ENCODE data around the gene SPAG7. TPM values are rescaled to one million over a fixed set of nuclear protein-coding genes. Genes with fewer than 3 reads are reported as not detected.

The SPAG7 gene
- total RNA-seq, 4 donors from 2014 or later: 34.5 to 48.8 (median 39.5) TPM

DNA sequence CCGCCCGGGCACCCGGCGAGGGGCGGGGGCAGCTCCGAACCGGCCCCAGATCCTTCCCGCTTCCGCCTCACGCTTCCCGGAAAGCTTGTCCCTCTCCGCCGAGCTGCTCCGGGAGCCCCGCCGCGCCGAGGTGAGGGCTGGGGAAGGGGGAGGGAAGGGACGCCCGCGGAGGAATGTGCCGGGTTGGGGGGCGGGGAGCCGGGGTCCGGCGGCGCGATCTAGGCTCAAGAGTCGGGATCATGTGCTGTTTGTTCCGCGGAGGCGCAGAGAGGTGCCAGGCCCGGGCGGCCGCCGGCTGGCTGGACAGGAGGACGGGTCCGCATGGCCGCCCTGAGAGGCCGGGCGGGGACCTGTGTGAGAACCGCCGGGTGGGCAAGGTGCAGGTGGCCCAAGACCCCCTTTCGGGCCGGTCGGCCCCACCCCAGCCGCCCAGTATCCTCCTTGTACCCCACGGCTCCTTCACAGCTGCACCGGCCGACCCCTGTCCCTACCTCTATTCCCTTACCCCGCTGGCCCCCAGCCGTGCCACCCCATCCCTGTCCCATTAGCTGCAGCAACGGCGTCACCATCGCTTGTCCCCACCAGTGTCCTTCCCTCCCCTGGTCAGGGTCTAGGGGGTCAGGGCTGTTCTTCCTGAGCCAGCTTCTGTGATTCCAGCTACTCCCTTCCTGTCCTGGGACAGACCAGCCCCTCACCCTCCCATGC lies 30.6 kb upstream of the SPAG7 start:
- H3K27ac ChIP-seq: peak overlapping the region; percentile 91 to 94 (median 93)
- DNase-seq: no peak

DNA sequence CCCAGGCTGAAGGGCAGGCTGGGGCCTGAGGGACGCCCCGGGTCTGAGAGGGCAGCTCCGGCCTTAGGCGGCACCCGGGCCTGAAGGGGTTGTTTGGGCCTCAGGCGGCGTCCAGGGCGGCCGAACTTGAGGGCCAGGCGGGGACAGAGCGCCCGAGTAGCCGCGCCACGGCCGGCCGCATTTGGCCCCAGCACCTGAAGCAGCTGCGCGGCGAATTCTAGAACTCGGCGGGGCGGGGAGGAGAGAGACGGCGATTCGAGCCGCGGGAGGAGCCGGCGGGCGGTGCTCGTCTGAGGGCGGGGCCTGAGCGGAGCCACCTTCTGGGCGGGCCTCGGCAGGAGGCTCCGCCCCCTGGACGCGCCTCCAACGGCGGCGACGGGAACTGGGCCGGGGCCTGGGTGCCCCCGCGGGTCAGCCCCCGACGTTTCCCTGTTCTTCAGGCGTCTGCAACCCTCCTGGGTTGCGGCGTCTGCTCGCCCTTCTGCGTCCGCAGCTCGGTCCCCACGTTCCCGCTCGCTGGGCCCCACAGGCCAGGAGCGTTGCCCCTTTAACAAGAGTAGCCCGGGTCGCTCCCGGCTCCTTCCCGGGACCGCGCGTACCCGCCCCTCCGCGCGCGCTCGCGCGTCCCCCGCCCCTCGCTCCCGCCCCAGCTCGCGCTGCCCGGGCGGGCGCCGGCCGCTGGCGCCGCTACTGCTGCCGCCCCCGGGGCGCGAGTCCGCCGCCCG lies 29.8 kb upstream of the SPAG7 start, which contains the start of the genes INCA1 and KIF1C:
Gene INCA1, minus strand, starts transcription at position 221 of the 725 bp plus-strand sequence. CDS start 3,085 bp downstream, outside the sequence.
Gene KIF1C, plus strand, starts transcription at position 649 of the 725 bp plus-strand sequence. CDS start 2,297 bp downstream, outside the sequence.
- peak; percentile 29 for DNase-seq
- Histone ChIP-seq H3K4me1 (peaks cover 16 to 40% (median 25%) of the 10 kb centered on the region in 3 donors), H3K27me3 (no peaks in the 10 kb centered on the region), H3K9me3 (no peaks in the 10 kb centered on the region), H3K27ac (peak within 1 kb of the TSS; percentile 91 to 94 (median 93)), H3K36me3 (peaks cover 7 to 24% (median 14%) of the 10 kb centered on the region in 3 donors), H3K4me3 (peak within 1 kb of the TSS; percentile 80 to 98 (median 90))
- 0% methylated on average over 5 to 18 of the region's 93 CpGs for WGBS, 2 donors
- TF ChIP-seq POLR2A (IDR thresholded peaks at IDR 0.05) (peak in 2 of 4 donors; percentile 70 to 74), CTCF (IDR thresholded peaks at IDR 0.05) (peak in 5 of 6 experiments; percentile 14 to 48 (median 31))
- intact Hi-C loops (cut with DNase I): no loop called here

More for the DNA sequence above, 30.6 kb upstream of the SPAG7 start:
- TF ChIP-seq CTCF (IDR thresholded peaks at IDR 0.05) (no peak), POLR2A (IDR thresholded peaks at IDR 0.05) (no peak)
- WGBS, 2 donors: 0 to 2% methylated on average over 4 to 19 of the region's 55 CpGs
- intact Hi-C loops (cut with DNase I): no loop called here
- peaks cover 15 to 31% (median 21%) of the 10 kb centered on the region in 3 donors for H3K36me3 ChIP-seq
- no peaks in the 10 kb centered on the region for H3K9me3 ChIP-seq
- no peaks in the 10 kb centered on the region for H3K27me3 ChIP-seq
- H3K4me3 ChIP-seq: peak overlapping the region; percentile 80 to 98 (median 90)
- H3K4me1 ChIP-seq: peaks cover 16 to 40% (median 25%) of the 10 kb centered on the region in 3 donors

- no peak overlapping the region for H3K4me3 ChIP-seq
- intact Hi-C loops (cut with DNase I): no loop called here
- no peaks in the 10 kb centered on the region for H3K27me3 ChIP-seq
- no peaks in the 10 kb centered on the region for H3K9me3 ChIP-seq
- H3K36me3 ChIP-seq: no peaks in the 10 kb centered on the region
- no peak for DNase-seq
- 72 to 86% methylated on average over 3 to 5 of the region's 6 CpGs for WGBS, 2 donors
- no peak for TF ChIP-seq POLR2A (IDR thresholded peaks at IDR 0.05)
- no peak for TF ChIP-seq CTCF (IDR thresholded peaks at IDR 0.05)
- H3K27ac ChIP-seq: no peak overlapping the region
- peaks cover 6 to 24% (median 11%) of the 10 kb centered on the region in 3 donors for H3K4me1 ChIP-seq
These were observed 26.5 kb upstream of the SPAG7 start for GRCh38 chr17:4994081-4994595.

- H3K9me3 ChIP-seq: no peaks in the 10 kb centered on the region
- DNase-seq: no peak
- peaks cover 20 to 37% (median 23%) of the 10 kb centered on the region in 3 donors for H3K4me1 ChIP-seq
- H3K36me3 ChIP-seq: peaks cover 0 to 30% (median 0%) of the 10 kb centered on the region in 3 donors
- intact Hi-C loops (cut with DNase I): no loop called here
- WGBS, 2 donors: 0 to 3% methylated on average over 5 to 12 of the region's 30 CpGs
- H3K27me3 ChIP-seq: no peaks in the 10 kb centered on the region
- no peak for TF ChIP-seq CTCF (IDR thresholded peaks at IDR 0.05)
- no peak for TF ChIP-seq POLR2A (IDR thresholded peaks at IDR 0.05)
- H3K27ac ChIP-seq: peak overlapping the region; percentile 91 to 98 (median 96)
- H3K4me3 ChIP-seq: peak overlapping the region; percentile 62 to 99 (median 87)
These were observed 20.4 kb upstream of the SPAG7 start for GRCh38 chr17:4987767-4988567.
